OCI-LY3 (cell line): Measurements from ENCODE around the gene SLC38A1.
"Not testable (repeated sequence)": the region's sequence is repeated elsewhere in the genome, so short reads cannot be mapped to it uniquely, and the experiment has no call there.

Experiments used
- H2AFZ ChIP-seq: fragments of 200-600, 300-600 bp; shearing (Covaris generic); 2 replicates; pipeline ENCODE4 v1.6.0; 2014; ENCODE audit warnings: antibody characterized with exemption, low read depth, low read length
- H3K27ac ChIP-seq: fragments of 200-600, 300-600 bp; sonication (generic); 2 replicates; pipeline ENCODE4 v1.5.1; 2014; ENCODE audit warnings: mild to moderate bottlenecking, low read length, moderate library complexity, mixed read lengths
- H3K27me3 ChIP-seq: fragments of 200-600, 300-600 bp; sonication (generic); 2 replicates; pipeline ENCODE4 v1.6.1; 2014; ENCODE audit warnings: low read depth, low read length, mixed read lengths
- H3K36me3 ChIP-seq: fragments of 200-600, 300-600 bp; sonication (generic); replicated peaks from 2 replicates; pipeline ENCODE3; 2014; ENCODE audit warnings: low read depth, low read length, mixed read lengths
- H3K4me1 ChIP-seq: fragments of 300-600, 200-600 bp; sonication (generic); 2 replicates; pipeline ENCODE4 v1.6.1; 2014; ENCODE audit warnings: low read length, mixed read lengths
- H3K4me2 ChIP-seq: fragments of 200-600, 300-600 bp; sonication (generic); 2 replicates; pipeline ENCODE4 v1.6.1; 2014; ENCODE audit warnings: low read length, mixed read lengths
- H3K4me3 ChIP-seq: fragments of 300-600, 200-600 bp; sonication (generic); 2 replicates; pipeline ENCODE4 v1.5.1; 2014; ENCODE audit warnings: antibody characterized with exemption, mild to moderate bottlenecking, low read length, moderate library complexity
- H3K79me2 ChIP-seq: fragments of 300-600, 200-600 bp; shearing (Covaris generic); 2 replicates; pipeline ENCODE4 v1.6.1; 2014; ENCODE audit warnings: mild to moderate bottlenecking, low read length, mixed read lengths
- H3K9ac ChIP-seq: fragments of 300-600, 200-600 bp; shearing (Covaris generic); 2 replicates; pipeline ENCODE4 v1.6.0; 2014; ENCODE audit warnings: mild to moderate bottlenecking, low read length, moderate library complexity
- H3K9me3 ChIP-seq: fragments of 200-600, 300-600 bp; shearing (Covaris generic); 2 replicates; pipeline ENCODE4 v1.6.1; 2014; ENCODE audit warnings: low read length, mixed read lengths; ENCODE audit not compliant: insufficient read depth
- H4K20me1 ChIP-seq: fragments of 200-600, 300-600 bp; sonication (generic); 2 replicates; pipeline ENCODE4 v1.6.1; 2016; ENCODE audit warnings: low read length, mixed read lengths; ENCODE audit not compliant: insufficient read depth
- EZH2phosphoT487 ChIP-seq: fragments of 200-600 bp; shearing (Covaris generic); IDR thresholded peaks from 2 replicates; pipeline ENCODE4 v1.6.1; 2018; ENCODE audit warnings: antibody characterized with exemption, mixed run types, low read depth
- TF ChIP-seq, protein P1 (sequence below): fragments of 200-600, 300-600 bp; sonication (generic); IDR thresholded peaks from 2 replicates; pipeline ENCODE4 v1.5.1; 2014; ENCODE audit warnings: antibody characterized with exemption, low read length, low read depth

SLC38A1 gene

DNA sequence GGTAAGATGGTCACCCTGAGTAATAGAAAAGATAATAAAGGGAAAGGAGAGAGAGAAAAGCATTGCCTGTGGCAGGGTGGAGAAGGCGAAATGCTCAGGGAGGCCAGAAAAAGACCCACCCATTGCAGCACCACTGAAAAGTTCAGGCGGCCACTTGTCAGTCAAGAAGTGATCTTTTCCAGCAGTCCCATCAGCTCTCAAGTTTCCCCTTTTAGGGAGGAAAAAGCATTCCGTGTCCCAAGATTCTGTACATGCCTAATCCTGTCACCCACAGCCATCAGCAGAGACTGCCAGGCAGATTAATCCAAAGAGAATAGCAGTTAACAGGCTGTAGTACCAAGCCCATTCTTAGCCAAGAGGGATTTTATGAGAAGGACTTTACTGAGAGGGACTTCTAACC is 11.9 kb downstream of the SLC38A1 start:
- H4K20me1 ChIP-seq: peaks cover 85% of the 10 kb centered on the region
- H3K9me3 ChIP-seq: no peaks in the 10 kb centered on the region

DNA sequence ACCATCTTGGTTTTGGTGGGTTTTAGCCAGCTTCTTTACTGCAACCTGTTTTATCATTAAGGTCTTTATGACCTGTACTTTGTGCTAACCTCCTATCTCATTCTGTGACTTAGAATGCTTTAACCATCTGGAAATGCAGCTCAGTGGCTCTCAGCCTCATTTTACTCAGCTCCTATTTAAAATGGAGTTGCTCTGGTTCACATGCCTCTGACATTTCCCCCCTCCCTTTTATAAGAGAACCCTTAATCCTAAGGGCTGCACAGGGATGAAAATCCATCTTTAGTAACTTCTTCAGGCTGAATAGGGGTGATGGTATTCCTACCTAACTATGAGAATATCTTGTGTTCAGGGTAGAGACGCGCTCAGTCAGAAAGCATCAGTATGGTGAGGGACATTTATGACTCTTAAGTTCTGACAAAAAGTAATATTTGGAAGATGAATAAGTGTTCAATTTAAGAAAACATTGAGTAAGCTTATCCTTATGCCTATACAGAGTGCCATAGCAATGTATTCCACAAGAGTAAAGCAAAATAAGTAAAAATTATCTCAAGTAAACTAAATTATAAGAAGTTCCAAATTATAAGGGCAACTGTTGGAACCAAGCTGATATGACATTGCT is 15.2 kb downstream of the SLC38A1 start:
- Histone ChIP-seq H3K36me3 (peaks cover 34% of the 10 kb centered on the region), H4K20me1 (peaks cover 66% of the 10 kb centered on the region), H3K9me3 (no peaks in the 10 kb centered on the region), H3K9ac (no peak overlapping the region), H3K79me2 (peaks cover 100% of the 10 kb centered on the region), H3K4me2 (no peak overlapping the region), H2AFZ (no peak overlapping the region), H3K27ac (no peak overlapping the region), H3K4me1 (no peaks in the 10 kb centered on the region), H3K27me3 (no peaks in the 10 kb centered on the region), H3K4me3 (no peak overlapping the region)
- TF ChIP-seq, protein P1, sequence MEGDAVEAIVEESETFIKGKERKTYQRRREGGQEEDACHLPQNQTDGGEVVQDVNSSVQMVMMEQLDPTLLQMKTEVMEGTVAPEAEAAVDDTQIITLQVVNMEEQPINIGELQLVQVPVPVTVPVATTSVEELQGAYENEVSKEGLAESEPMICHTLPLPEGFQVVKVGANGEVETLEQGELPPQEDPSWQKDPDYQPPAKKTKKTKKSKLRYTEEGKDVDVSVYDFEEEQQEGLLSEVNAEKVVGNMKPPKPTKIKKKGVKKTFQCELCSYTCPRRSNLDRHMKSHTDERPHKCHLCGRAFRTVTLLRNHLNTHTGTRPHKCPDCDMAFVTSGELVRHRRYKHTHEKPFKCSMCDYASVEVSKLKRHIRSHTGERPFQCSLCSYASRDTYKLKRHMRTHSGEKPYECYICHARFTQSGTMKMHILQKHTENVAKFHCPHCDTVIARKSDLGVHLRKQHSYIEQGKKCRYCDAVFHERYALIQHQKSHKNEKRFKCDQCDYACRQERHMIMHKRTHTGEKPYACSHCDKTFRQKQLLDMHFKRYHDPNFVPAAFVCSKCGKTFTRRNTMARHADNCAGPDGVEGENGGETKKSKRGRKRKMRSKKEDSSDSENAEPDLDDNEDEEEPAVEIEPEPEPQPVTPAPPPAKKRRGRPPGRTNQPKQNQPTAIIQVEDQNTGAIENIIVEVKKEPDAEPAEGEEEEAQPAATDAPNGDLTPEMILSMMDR: no peak
- TF ChIP-seq EZH2phosphoT487: no peak

More for the DNA sequence above, 11.9 kb downstream of the SLC38A1 start:
- Histone ChIP-seq H3K4me3 (no peak overlapping the region), H3K27ac (no peak overlapping the region), H3K4me2 (no peak overlapping the region), H2AFZ (no peak overlapping the region), H3K79me2 (peaks cover 100% of the 10 kb centered on the region), H3K27me3 (no peaks in the 10 kb centered on the region), H3K9ac (no peak overlapping the region), H3K36me3 (peaks cover 54% of the 10 kb centered on the region), H3K4me1 (0 out of 2 replicates have a peak, but pooled peaks cover 2% of the 10 kb centered on the region)
- no peak for TF ChIP-seq EZH2phosphoT487
- TF ChIP-seq, protein P1: no peak

DNA sequence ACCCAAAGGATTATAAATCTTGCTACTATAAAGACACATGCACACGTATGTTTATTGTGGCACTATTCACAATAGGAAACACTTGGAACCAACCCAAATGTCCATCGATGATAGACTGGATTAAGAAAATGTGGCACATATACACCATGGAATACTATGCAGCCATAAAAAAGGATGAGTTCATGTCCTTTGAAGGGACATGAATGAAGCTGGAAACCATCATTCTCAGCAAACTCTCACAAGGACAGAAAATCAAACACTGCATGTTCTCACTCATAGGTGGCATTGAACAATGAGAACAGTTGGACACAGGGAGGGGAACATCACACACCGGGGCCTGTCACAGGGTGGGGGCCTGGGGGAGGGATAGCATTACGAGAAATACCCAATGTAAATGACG is 16.8 kb downstream of the SLC38A1 start:
- H3K9me3 ChIP-seq, H2AFZ ChIP-seq, H3K27ac ChIP-seq, H3K4me1 ChIP-seq, H3K4me2 ChIP-seq, H3K27me3 ChIP-seq, H3K9ac ChIP-seq, H3K4me3 ChIP-seq: not testable (repeated sequence)
- Histone ChIP-seq H3K36me3 (peaks cover 26% of the 10 kb centered on the region), H4K20me1 (peaks cover 56% of the 10 kb centered on the region), H3K79me2 (peaks cover 99% of the 10 kb centered on the region)

DNA sequence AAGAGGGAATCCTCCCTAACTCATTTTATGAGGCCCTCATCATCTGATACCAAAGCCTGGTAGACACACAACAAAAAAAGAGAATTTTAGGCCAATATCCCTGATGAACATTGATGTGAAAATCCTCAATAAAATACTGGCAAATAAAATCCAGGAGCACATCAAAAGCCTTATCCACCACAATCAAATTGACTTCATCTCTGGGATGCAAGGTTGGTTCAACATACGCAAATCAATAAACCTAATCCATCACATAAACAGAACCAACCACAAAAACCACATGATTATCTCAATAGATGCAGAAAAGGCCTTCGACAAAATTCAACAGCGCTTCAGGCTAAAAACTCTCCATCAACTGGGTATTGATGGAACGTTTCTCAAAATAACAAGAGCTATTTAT is 18.9 kb downstream of the SLC38A1 start:
- H3K4me1 ChIP-seq, H3K27ac ChIP-seq, H3K4me2 ChIP-seq, H3K9me3 ChIP-seq, H3K27me3 ChIP-seq, H3K4me3 ChIP-seq, H2AFZ ChIP-seq, H3K9ac ChIP-seq: not testable (repeated sequence)
- H3K79me2 ChIP-seq: peaks cover 99% of the 10 kb centered on the region
- H3K36me3 ChIP-seq: peaks cover 32% of the 10 kb centered on the region
- peaks cover 59% of the 10 kb centered on the region for H4K20me1 ChIP-seq

DNA sequence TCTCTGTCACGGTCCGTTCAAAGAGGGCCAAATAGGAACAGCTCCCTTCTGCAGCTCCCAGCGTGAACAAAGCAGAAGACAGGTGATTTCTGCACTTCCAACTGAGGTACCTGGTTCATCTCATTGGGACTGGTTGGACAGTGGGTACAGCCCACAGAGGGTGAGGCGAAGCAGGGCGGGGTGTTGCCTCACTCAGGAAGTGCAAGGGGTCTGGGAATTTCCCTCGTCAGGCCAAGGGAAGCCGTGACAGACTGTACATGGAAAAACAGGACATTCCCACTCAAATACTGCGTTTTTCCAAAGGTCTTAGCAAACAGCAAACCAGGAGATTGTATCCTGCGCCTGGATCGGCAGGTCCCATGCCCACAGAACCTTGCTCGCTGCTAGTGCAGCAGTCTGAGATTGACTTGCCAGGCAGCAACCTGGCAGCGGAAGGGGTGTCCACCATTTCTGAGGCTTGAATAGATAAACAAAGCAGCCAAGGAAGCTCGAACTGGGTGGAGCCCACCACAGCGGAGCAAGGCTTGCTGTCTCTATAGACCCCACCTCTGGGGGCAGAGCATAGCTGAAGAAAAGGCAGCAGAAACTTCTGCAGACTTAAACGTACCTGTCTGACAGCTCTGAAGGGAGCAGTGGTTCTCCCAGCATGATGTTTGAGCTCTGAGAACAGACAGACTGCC is 22.7 kb downstream of the SLC38A1 start:
- H3K27me3 ChIP-seq: no peaks in the 10 kb centered on the region
- H3K4me1 ChIP-seq: no peaks in the 10 kb centered on the region
- H3K4me2 ChIP-seq: no peak overlapping the region
- no peaks in the 10 kb centered on the region for H3K9me3 ChIP-seq
- peaks cover 98% of the 10 kb centered on the region for H3K79me2 ChIP-seq
- no peak overlapping the region for H3K4me3 ChIP-seq
- H3K36me3 ChIP-seq: peaks cover 35% of the 10 kb centered on the region
- no peak for TF ChIP-seq EZH2phosphoT487
- TF ChIP-seq, protein P1: no peak
- peaks cover 63% of the 10 kb centered on the region for H4K20me1 ChIP-seq
- H3K9ac ChIP-seq: no peak overlapping the region
- H3K27ac ChIP-seq: no peak overlapping the region
- H2AFZ ChIP-seq: no peak overlapping the region
